Panc1 (cell line): Measurements from ENCODE around the gene SPANXB1. TPM values are rescaled to one million over a fixed set of nuclear protein-coding genes. Genes with fewer than 3 reads are reported as not detected.
"Not testable (repeated sequence)": the region's sequence is repeated elsewhere in the genome, so short reads cannot be mapped to it uniquely, and the experiment has no call there.

Experiments
- ATAC-seq: fragments of 200-7000 bp; cut with Tn5 transposase; 2 replicates; pipeline ENCODE4 v1.9.1; 2020; ENCODE audit warnings: mild to moderate bottlenecking, moderate library complexity
- BruUV-seq: library from RNA; stranded (reverse); fragments of 400-500 nt; replicated peaks from 2 replicates; lab custom pipeline; 2021; lab: Mats Ljungman, UMichigan
- CTCF ChIA-PET: fragments of 300-600 bp; sonication (Branson Sonifier 250); formaldehyde crosslinking; loops from one replicate; lab custom pipeline; 2022; ENCODE audit warnings: antibody characterized with exemption; lab: Charles Lee
- POLR2A ChIA-PET: fragments of 300-600 bp; sonication (Branson Sonifier 250); formaldehyde crosslinking; loops from one replicate; lab custom pipeline; 2022; ENCODE audit warnings: antibody characterized with exemption; lab: Charles Lee
- DNase-seq: peaks from one replicate; pipeline ENCODE4 v3.0.0-alpha.2; 2010; ENCODE audit warnings: low read depth, low spot score
- H3K27ac ChIP-seq: 2 replicates; pipeline ENCODE4 v1.5.1; 2011; ENCODE audit warnings: mild to moderate bottlenecking, low read length, inconsistent platforms
- H3K27me3 ChIP-seq: fragments of 200-500 bp; sonication (Bioruptor generic); 2 replicates; pipeline ENCODE4 v1.6.0; 2014; ENCODE audit warnings: low read length, inconsistent platforms; ENCODE audit not compliant: control insufficient read depth, insufficient read depth
- H3K36me3 ChIP-seq: fragments of 200-500 bp; sonication (Bioruptor generic); 2 replicates; pipeline ENCODE4 v1.5.1; 2014; ENCODE audit warnings: inconsistent platforms, mild to moderate bottlenecking, low read length, moderate library complexity; ENCODE audit not compliant: control insufficient read depth, insufficient read depth
- H3K4me1 ChIP-seq: 2 replicates; pipeline ENCODE4 v1.5.1; 2011; ENCODE audit warnings: inconsistent platforms, mild to moderate bottlenecking, low read length, moderate library complexity; ENCODE audit not compliant: control insufficient read depth, insufficient read depth
- H3K4me3 ChIP-seq, 2 experiments: 2 replicates each; pipeline ENCODE4 v1.5.1; 2011 to 2012; ENCODE audit warnings: low read depth in 2 of 2, low read length in 2 of 2, mild to moderate bottlenecking in 2 of 2, inconsistent platforms in 1 of 2, moderate library complexity in 1 of 2
- H3K9me3 ChIP-seq: fragments of 200-500 bp; sonication (Bioruptor generic); 2 replicates; pipeline ENCODE4 v1.5.1; 2014; ENCODE audit warnings: low read depth, mild to moderate bottlenecking, inconsistent platforms, low read length, moderate library complexity; ENCODE audit not compliant: control insufficient read depth, insufficient read depth
- CTCF ChIP-seq: fragments of 450-650 bp; IDR thresholded peaks from 2 replicates; pipeline ENCODE4 v1.5.1; 2017; ENCODE audit warnings: mild to moderate bottlenecking
- POLR2AphosphoS5 ChIP-seq: IDR thresholded peaks from 2 replicates; pipeline ENCODE4 v1.6.1; 2012; ENCODE audit warnings: mild to moderate bottlenecking, low read depth, low read length, moderate library complexity
- REST ChIP-seq, 2 experiments: IDR thresholded peaks; 2 replicates each; pipeline ENCODE4 v1.6.1; 2011 to 2012; ENCODE audit warnings: low read depth in 2 of 2, control low read depth in 1 of 2, low read length in 1 of 2, mild to moderate bottlenecking in 1 of 2, moderate library complexity in 1 of 2; ENCODE audit not compliant: insufficient read depth in 1 of 2
- SIN3A ChIP-seq: IDR thresholded peaks from 2 replicates; pipeline ENCODE4 v1.6.1; 2012; ENCODE audit warnings: low read depth, mild to moderate bottlenecking, low read length, moderate library complexity, borderline replicate concordance; ENCODE audit not compliant: insufficient read depth
- TCF7L2 ChIP-seq: IDR thresholded peaks from 2 replicates; pipeline ENCODE4 v1.6.1; 2011; ENCODE audit warnings: mild to moderate bottlenecking, low read depth, low read length, inconsistent platforms
- in situ Hi-C: cut with HindIII; loops from 2 replicates; pipeline ENCODE4 v1.10.0; 2016; ENCODE audit warnings: low sequenced_read_pairs, low pct_unique_long_range_greater_than_20kb
- intact Hi-C: fragments of 100-400 bp; cut with micrococcal nuclease; formaldehyde crosslinking; loops from one replicate; pipeline ENCODE4 v1.10.0; 2022; ENCODE audit not compliant: unreplicated experiment
- total RNA-seq: library from RNA; stranded (reverse); gene quantifications from one replicate; pipeline ENCODE4 v1.2.1, GENCODE V29; 2021; ENCODE audit not compliant: unreplicated experiment

Gene SPANXB1
- total RNA-seq, 1 experiment from 2014 or later: not detected

GRCh38 chrX:140975472-140975871 lies 26.9 kb upstream of the SPANXB1 start:
- H3K4me1 ChIP-seq: no peaks in the 10 kb centered on the region
- CTCF ChIA-PET: no interaction called here
- in situ Hi-C loops (no loop called here), intact Hi-C loops (no loop called here)
- POLR2A ChIA-PET: no interaction called here
- no peak for ATAC-seq
- no peaks in the 10 kb centered on the region for H3K36me3 ChIP-seq
- TF ChIP-seq POLR2AphosphoS5 (no peak), TCF7L2 (no peak), SIN3A (no peak), CTCF (no peak)
- H3K27me3 ChIP-seq: no peaks in the 10 kb centered on the region
- H3K9me3 ChIP-seq: no peaks in the 10 kb centered on the region
- BruUV-seq: no TSS peak
- H3K27ac ChIP-seq: no peak overlapping the region
- DNase-seq: no peak
- no peak overlapping the region for H3K4me3 ChIP-seq

DNA sequence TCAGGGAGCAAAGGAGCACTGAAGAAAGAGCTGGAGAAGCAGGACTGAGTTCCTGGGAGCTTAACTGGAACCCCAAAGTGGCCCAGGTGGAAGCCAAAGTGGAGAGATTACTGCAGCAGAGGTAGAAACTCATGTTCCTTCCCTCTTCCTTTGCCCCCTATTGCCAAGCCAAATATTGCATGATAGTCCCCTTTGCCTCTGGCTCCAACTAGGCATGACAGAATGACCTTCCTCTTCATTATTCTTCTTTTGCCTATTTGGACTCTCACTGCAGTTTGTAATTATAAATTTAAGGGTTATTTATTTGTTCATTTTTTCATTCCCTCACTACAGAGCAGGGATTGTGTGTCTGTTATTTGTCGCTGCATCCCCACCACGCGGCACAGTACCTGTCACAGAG lies 22.1 kb upstream of the SPANXB1 start:
- no peaks in the 10 kb centered on the region for H3K36me3 ChIP-seq
- BruUV-seq: no TSS peak
- H3K27ac ChIP-seq: no peak overlapping the region
- DNase-seq: no peak
- no peak overlapping the region for H3K4me3 ChIP-seq
- TF ChIP-seq SIN3A (no peak), TCF7L2 (no peak), POLR2AphosphoS5 (no peak), CTCF (no peak)
- POLR2A ChIA-PET: no interaction called here
- no peak for ATAC-seq
- H3K27me3 ChIP-seq: no peaks in the 10 kb centered on the region
- no peaks in the 10 kb centered on the region for H3K9me3 ChIP-seq
- in situ Hi-C loops (no loop called here), intact Hi-C loops (no loop called here)
- CTCF ChIA-PET: no interaction called here
- H3K4me1 ChIP-seq: no peaks in the 10 kb centered on the region

DNA sequence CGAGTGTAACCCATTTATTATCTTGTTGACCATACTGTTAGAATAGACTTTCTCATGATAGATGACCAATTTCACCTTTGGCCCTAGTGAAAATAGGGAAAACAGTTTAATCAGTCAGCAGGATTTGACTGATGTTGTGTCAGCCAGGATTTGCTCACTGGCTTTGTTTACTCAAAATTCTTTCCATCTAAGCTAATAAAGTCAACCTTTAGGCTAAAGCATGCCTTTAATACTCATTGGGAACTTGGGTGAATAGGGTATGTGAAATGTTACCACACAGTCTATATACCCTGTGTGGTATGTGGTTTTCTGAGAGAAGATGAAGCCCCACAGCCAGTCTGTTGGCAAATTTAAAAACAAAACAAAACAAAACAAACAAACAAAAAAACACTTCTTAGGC lies 18.7 kb upstream of the SPANXB1 start:
- Histone ChIP-seq H3K9me3 (no peaks in the 10 kb centered on the region), H3K36me3 (no peaks in the 10 kb centered on the region), H3K4me3 (no peak overlapping the region), H3K27me3 (no peaks in the 10 kb centered on the region), H3K4me1 (no peaks in the 10 kb centered on the region), H3K27ac (no peak overlapping the region)
- ChIA-PET CTCF (no interaction called here), POLR2A (no interaction called here)
- no TSS peak for BruUV-seq
- TF ChIP-seq REST (IDR thresholded peaks at IDR 0.05; ENCODE audit: insufficient read depth in 1 of 2, low read depth in 2 of 2, low read length in 1 of 2) (no peak), SIN3A (no peak), CTCF (no peak), TCF7L2 (no peak), POLR2AphosphoS5 (no peak)
- intact Hi-C loops: no loop called here
- in situ Hi-C loops: no loop called here
- DNase-seq (peak; percentile 53), ATAC-seq (peak; percentile 58; the same call in 1 of the 2 replicates)

DNA sequence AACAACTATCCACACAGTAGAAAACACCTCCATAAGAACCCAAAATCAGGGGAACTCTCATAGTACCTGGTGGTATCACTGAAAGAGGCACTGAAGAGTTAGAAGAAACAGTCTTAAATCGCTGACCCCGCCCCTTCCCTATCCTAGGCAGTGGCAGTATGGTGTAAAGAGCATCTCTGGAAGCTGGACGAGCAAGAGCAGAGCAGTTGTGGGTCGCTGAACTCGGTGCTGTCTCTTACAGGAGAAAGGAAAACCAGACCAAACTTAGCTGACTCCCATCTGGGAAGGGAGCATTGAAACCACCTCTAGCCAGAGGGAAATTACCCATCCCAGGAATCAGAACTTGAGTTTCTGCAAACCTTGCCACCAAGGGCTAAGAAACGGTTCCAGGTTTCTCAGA lies 2.8 kb downstream of the SPANXB1 start:
- H3K4me3 ChIP-seq, CTCF ChIA-PET, H3K36me3 ChIP-seq, DNase-seq, POLR2A ChIA-PET, BruUV-seq, ATAC-seq, in situ Hi-C loops, intact Hi-C loops, H3K27ac ChIP-seq, H3K27me3 ChIP-seq, H3K9me3 ChIP-seq, H3K4me1 ChIP-seq: not testable (repeated sequence)
